CD4-positive, alpha-beta T cell (primary cell): ENCODE results near the gene KITLG. TPM values are rescaled to one million over a fixed set of nuclear protein-coding genes. Genes with fewer than 3 reads are reported as not detected.

ENCODE experiments used
- ATAC-seq: fragments of 200-7000 bp; cut with Tn5 transposase; one replicate; pipeline ENCODE4 v1.10.0; 2022; ENCODE audit warnings: mild to moderate bottlenecking; ENCODE audit not compliant: poor library complexity
- CTCF ChIA-PET: fragments of 350-600 bp; sonication (Branson Sonifier 250); formaldehyde crosslinking; loops from one replicate; lab custom pipeline; 2021; ENCODE audit warnings: antibody characterized with exemption, inconsistent platforms; lab: Charles Lee
- POLR2A ChIA-PET: fragments of 350-600 bp; sonication (Branson Sonifier 250); formaldehyde crosslinking; loops from one replicate; lab custom pipeline; 2021; ENCODE audit warnings: antibody characterized with exemption, inconsistent platforms; lab: Charles Lee
- DNase-seq, 14 experiments: peaks; one replicate each; pipeline ENCODE4 v3.0.0-alpha.2; 2013 to 2020; ENCODE audit warnings: mixed read lengths in 2 of 14
- H3K27ac ChIP-seq, 2 donors: one replicate each; pipeline versions ENCODE4 v1.5.1 to v1.7.0; 2013; ENCODE audit warnings: low read length in 2 of 2, low read depth in 1 of 2, mild to moderate bottlenecking in 1 of 2
- H3K27me3 ChIP-seq, 2 experiments: 1 replicate in 1 of 2; 2 replicates in 1 of 2; pipeline versions ENCODE4 v1.6.1 to v1.7.0; 2013; ENCODE audit warnings: low read length in 2 of 2, control low read depth in 1 of 2, mild to moderate bottlenecking in 1 of 2, moderate library complexity in 1 of 2; ENCODE audit not compliant: insufficient read depth in 2 of 2, control insufficient read depth in 1 of 2
- H3K36me3 ChIP-seq: one replicate; pipeline ENCODE4 v1.6.1; 2013; ENCODE audit warnings: low read length, control low read depth; ENCODE audit not compliant: insufficient read depth
- H3K4me1 ChIP-seq: one replicate; pipeline ENCODE4 v1.6.1; 2013; ENCODE audit warnings: low read length, control low read depth; ENCODE audit not compliant: insufficient read depth
- H3K4me3 ChIP-seq: one replicate; pipeline ENCODE4 v1.5.1; 2013; ENCODE audit warnings: mild to moderate bottlenecking, low read length, moderate library complexity
- H3K9me3 ChIP-seq, 2 experiments: 1 replicate in 1 of 2; 2 replicates in 1 of 2; pipeline versions ENCODE4 v1.6.1 to v1.7.0; 2013; ENCODE audit warnings: low read length in 2 of 2, mild to moderate bottlenecking in 2 of 2, control low read depth in 1 of 2, moderate library complexity in 1 of 2; ENCODE audit not compliant: control insufficient read depth in 1 of 2, insufficient read depth in 1 of 2
- H3K27ac Mint-ChIP-seq: one replicate; pipeline ENCODE4 v1.8.0; 2020; ENCODE audit warnings: mixed read lengths
- H3K27me3 Mint-ChIP-seq: one replicate; pipeline ENCODE4 v1.8.0; 2021; ENCODE audit warnings: mixed read lengths
- H3K36me3 Mint-ChIP-seq: one replicate; pipeline ENCODE4 v1.8.0; 2021; ENCODE audit warnings: low read depth, mixed read lengths
- H3K4me1 Mint-ChIP-seq: one replicate; pipeline ENCODE4 v1.8.0; 2021; ENCODE audit warnings: low read depth, mixed read lengths
- H3K4me3 Mint-ChIP-seq: one replicate; pipeline ENCODE4 v1.8.0; 2020; ENCODE audit warnings: mild to moderate bottlenecking, mixed read lengths
- H3K9me3 Mint-ChIP-seq: one replicate; pipeline ENCODE4 v1.8.0; 2020; ENCODE audit warnings: mixed read lengths
- intact Hi-C, 2 experiments: fragments of 100-400 bp; cut with DNase I in 1 of 2; cut with micrococcal nuclease in 1 of 2; formaldehyde crosslinking; loops; one replicate each; pipeline versions ENCODE4 v1.15.1 to v1.9.0; 2023 to 2025; cut with DNase I, micrococcal nuclease
- total RNA-seq, 174 experiments: library from RNA in 2 of 174; stranded (reverse) in 2 of 174; gene quantifications; one replicate each; pipeline ENCODE4 v1.2.3 and lab custom pipeline; 2021 to 2026
- TF ChIP-seq, protein P1 (sequence below): fragments of 200-600 bp; IDR thresholded peaks from one replicate; pipeline ENCODE4 v1.8.0; 2022; ENCODE audit warnings: antibody characterized with exemption, mild to moderate bottlenecking

The KITLG gene
- total RNA-seq, 2 experiments from 2014 or later = not detected

DNA sequence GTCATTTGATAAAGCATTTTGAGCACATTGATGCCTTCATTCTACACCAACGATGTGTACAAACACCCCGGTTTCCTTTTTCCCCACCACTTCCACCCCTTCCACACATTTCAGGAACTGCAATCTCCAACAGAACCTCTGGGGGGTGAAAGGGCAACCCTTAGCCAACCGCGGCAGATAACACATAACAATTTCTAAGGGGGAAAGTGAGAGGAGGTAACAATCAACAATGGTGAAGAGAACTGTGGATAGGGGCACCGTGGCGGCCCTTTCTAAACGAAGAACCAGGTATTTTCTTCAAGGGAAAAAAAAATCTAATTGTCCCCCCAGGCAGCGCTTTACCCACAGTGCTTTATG lies 1.1 kb downstream of the KITLG start:
- ChIA-PET POLR2A (no interaction called here), CTCF (no interaction called here)
- Histone ChIP-seq H3K27me3 (peaks cover 20% of the 10 kb centered on the region in 2 experiments), H3K27ac (no peak overlapping the region), H3K36me3 (no peaks in the 10 kb centered on the region), H3K4me3 (no peak overlapping the region), H3K4me1 (peaks cover 13% of the 10 kb centered on the region), H3K9me3 (peaks cover 0 to 13% of the 10 kb centered on the region in 2 experiments)
- Mint-ChIP-seq H3K4me1 (peaks cover 4% of the 10 kb centered on the region), H3K4me3 (no peak overlapping the region), H3K27ac (no peak overlapping the region), H3K9me3 (no peaks in the 10 kb centered on the region), H3K27me3 (peaks cover 55% of the 10 kb centered on the region), H3K36me3 (no peaks in the 10 kb centered on the region)
- DNase-seq (no peak), ATAC-seq (no peak)
- intact Hi-C loops = no loop called here
- TF ChIP-seq, protein P1, sequence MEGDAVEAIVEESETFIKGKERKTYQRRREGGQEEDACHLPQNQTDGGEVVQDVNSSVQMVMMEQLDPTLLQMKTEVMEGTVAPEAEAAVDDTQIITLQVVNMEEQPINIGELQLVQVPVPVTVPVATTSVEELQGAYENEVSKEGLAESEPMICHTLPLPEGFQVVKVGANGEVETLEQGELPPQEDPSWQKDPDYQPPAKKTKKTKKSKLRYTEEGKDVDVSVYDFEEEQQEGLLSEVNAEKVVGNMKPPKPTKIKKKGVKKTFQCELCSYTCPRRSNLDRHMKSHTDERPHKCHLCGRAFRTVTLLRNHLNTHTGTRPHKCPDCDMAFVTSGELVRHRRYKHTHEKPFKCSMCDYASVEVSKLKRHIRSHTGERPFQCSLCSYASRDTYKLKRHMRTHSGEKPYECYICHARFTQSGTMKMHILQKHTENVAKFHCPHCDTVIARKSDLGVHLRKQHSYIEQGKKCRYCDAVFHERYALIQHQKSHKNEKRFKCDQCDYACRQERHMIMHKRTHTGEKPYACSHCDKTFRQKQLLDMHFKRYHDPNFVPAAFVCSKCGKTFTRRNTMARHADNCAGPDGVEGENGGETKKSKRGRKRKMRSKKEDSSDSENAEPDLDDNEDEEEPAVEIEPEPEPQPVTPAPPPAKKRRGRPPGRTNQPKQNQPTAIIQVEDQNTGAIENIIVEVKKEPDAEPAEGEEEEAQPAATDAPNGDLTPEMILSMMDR = no peak

DNA sequence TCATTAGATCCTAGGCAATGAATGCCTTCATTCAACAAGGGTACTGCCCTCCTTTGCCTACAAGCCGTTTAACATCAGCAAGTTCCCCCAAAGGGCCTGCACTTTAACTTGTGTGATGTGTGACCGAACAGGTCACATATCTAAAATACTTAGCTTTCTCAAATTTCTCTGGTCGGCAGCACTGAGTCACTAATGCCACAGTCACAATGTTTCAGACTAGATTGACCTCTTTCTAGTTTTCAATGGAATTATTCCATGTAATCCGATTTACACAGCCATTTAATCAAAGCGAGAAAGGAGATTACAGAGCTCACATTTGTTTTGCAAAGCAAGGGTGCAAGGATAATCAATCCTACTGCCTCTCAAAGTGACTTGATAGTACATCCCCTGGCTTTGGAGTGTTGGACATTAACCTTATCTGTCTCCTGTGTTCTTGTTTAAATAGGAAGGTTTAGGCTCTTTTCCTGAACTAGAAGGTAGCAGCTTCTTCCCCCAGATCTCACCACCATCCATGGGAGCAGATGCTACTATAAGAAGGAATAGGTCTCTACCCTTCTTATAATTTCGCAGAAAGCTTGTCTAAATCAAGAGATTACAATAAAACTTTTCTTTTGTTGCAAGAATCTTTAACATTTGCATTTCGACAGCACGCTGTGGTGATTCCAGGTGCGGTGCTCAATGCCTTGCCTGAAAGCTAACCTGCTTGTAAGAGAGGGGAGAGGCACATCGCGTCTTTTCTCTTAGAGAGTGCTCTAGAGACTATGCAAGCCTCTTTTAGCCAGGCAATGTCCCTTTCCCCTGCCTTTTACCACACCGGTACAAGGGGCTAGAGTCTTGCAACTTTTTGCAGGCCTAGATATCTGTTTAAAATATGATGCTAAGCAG lies 1.8 kb downstream of the KITLG start:
- Histone ChIP-seq H3K27me3 (peaks cover 20% of the 10 kb centered on the region in 2 experiments), H3K9me3 (peaks cover 0 to 13% of the 10 kb centered on the region in 2 experiments), H3K4me3 (no peak overlapping the region), H3K4me1 (peaks cover 13% of the 10 kb centered on the region), H3K36me3 (no peaks in the 10 kb centered on the region), H3K27ac (no peak overlapping the region)
- H3K36me3 Mint-ChIP-seq = no peaks in the 10 kb centered on the region
- ATAC-seq (no peak), DNase-seq (no peak)
- TF ChIP-seq, protein P1 = no peak
- no peaks in the 10 kb centered on the region for H3K9me3 Mint-ChIP-seq
- CTCF ChIA-PET = no interaction called here
- H3K4me1 Mint-ChIP-seq = peaks cover 4% of the 10 kb centered on the region
- H3K27ac Mint-ChIP-seq = no peak overlapping the region
- peaks cover 54% of the 10 kb centered on the region for H3K27me3 Mint-ChIP-seq
- intact Hi-C loops = no loop called here
- no peak overlapping the region for H3K4me3 Mint-ChIP-seq
- POLR2A ChIA-PET = no interaction called here

DNA sequence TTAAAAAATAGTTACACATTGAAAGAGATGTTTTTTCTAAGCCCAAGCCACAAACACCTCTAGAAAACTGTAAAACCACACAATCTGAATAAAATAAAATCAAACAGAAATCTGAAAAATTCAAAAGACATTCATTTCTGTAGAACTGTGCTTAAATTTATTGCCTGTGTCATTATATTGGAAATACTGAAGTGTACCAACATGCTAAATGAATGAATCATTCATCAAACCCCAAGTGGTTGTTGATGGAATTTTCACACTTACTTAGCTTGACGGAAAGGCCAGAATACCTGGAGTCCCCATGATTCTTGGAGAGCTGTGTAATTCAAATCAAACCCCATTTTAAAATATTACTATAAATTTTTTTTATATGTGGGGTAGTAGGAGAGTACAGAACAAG lies 2.7 kb downstream of the KITLG start:
- Mint-ChIP-seq H3K9me3 (no peaks in the 10 kb centered on the region), H3K27me3 (peaks cover 45% of the 10 kb centered on the region), H3K4me3 (no peak overlapping the region), H3K36me3 (no peaks in the 10 kb centered on the region), H3K27ac (no peak overlapping the region), H3K4me1 (peaks cover 4% of the 10 kb centered on the region)
- no peaks in the 10 kb centered on the region for H3K36me3 ChIP-seq
- no peak for DNase-seq
- H3K27me3 ChIP-seq = peaks cover 20% of the 10 kb centered on the region in 2 experiments
- ATAC-seq = no peak
- peaks cover 13% of the 10 kb centered on the region for H3K4me1 ChIP-seq
- intact Hi-C loops = no loop called here
- H3K27ac ChIP-seq = no peak overlapping the region
- H3K4me3 ChIP-seq = no peak overlapping the region
- POLR2A ChIA-PET = no interaction called here
- CTCF ChIA-PET = no interaction called here
- peaks cover 0 to 13% of the 10 kb centered on the region in 2 experiments for H3K9me3 ChIP-seq
- TF ChIP-seq, protein P1 = no peak
